GM12878 (cell line): ENCODE data around the gene CYSLTR2. TPM values are rescaled to one million over a fixed set of nuclear protein-coding genes. Genes with fewer than 3 reads are reported as not detected.

Experiments
- ATAC-seq: fragments of 200-7000 bp; cut with Tn5 transposase; 3 replicates; pipeline ENCODE4 v1.9.1; 2020; ENCODE audit warnings: mild to moderate bottlenecking, moderate library complexity
- BruUV-seq: library from RNA; stranded (reverse); fragments of 400-500 nt; replicated peaks from 2 replicates; lab custom pipeline; 2021; lab: Mats Ljungman, UMichigan
- CTCF ChIA-PET: fragments of 300-600 bp; sonication (Branson Sonifier 250); formaldehyde crosslinking; extraction: SDS; loops from one replicate; lab custom pipeline; 2021; ENCODE audit warnings: inconsistent platforms; lab: Yijun Ruan, JAX
- POLR2A ChIA-PET: fragments of 350-600 bp; formaldehyde crosslinking; extraction: SDS; loops from one replicate; lab custom pipeline; 2021; ENCODE audit warnings: inconsistent platforms; lab: Charles Lee
- RAD21 ChIA-PET: fragments of 300-600 bp; sonication (Branson Sonifier 250); formaldehyde crosslinking; loops from one replicate; lab custom pipeline; 2023; ENCODE audit warnings: antibody characterized with exemption; ENCODE audit not compliant: unreplicated experiment; lab: Charles Lee
- SMC1A ChIA-PET: fragments of 300-600 bp; sonication (Branson Sonifier 250); formaldehyde crosslinking; loops from one replicate; lab custom pipeline; 2023; ENCODE audit not compliant: unreplicated experiment, uncharacterized antibody; lab: Charles Lee
- DNase-seq: peaks from one replicate; pipeline ENCODE4 v3.0.0-alpha.2; 2011; ENCODE audit warnings: low read depth, low spot score
- FAIRE-seq: peaks from 3 replicates; lab custom pipeline; 2011; peaks lifted over from hg19 to GRCh38; lab: Jason Lieb, UNC
- H2AFZ ChIP-seq: 2 replicates; pipeline ENCODE4 v1.6.0; 2011; ENCODE audit warnings: low read depth, low read length, control low read depth; ENCODE audit not compliant: control insufficient read depth
- H3K27ac ChIP-seq: 2 replicates; pipeline ENCODE4 v1.5.1; 2011; ENCODE audit warnings: control low read depth; ENCODE audit not compliant: control insufficient read depth, insufficient read depth
- H3K27me3 ChIP-seq, 2 experiments: replicated peaks in 1 of 2; 2 replicates each; pipeline versions ENCODE4 v1.6.0 to v1.6.1; 2011; ENCODE audit warnings: low read length in 1 of 2; ENCODE audit not compliant: control insufficient read depth in 2 of 2, insufficient read depth in 2 of 2
- H3K36me3 ChIP-seq, 2 experiments: 2 replicates each; pipeline ENCODE4 v1.5.1; 2011; ENCODE audit warnings: low read length in 1 of 2; ENCODE audit not compliant: control insufficient read depth in 2 of 2, insufficient read depth in 2 of 2
- H3K4me1 ChIP-seq: 2 replicates; pipeline ENCODE4 v1.6.1; 2011; ENCODE audit warnings: mild to moderate bottlenecking, low read length, moderate library complexity, mixed read lengths; ENCODE audit not compliant: control insufficient read depth, insufficient read depth
- H3K4me2 ChIP-seq: 2 replicates; pipeline ENCODE4 v1.6.0; 2011; ENCODE audit warnings: control low read depth; ENCODE audit not compliant: control insufficient read depth, insufficient read depth
- H3K4me3 ChIP-seq: fragments of 200-600 bp; sonication (generic); 2 replicates; pipeline ENCODE4 v1.5.1; 2016
- H3K79me2 ChIP-seq: 2 replicates; pipeline ENCODE4 v1.6.0; 2011; ENCODE audit warnings: low read length; ENCODE audit not compliant: control insufficient read depth, insufficient read depth
- H3K9ac ChIP-seq: 2 replicates; pipeline ENCODE4 v1.8.0; 2011; ENCODE audit warnings: low read length, control low read depth, mixed read lengths; ENCODE audit not compliant: control insufficient read depth, insufficient read depth
- H3K9me3 ChIP-seq: replicated peaks from 3 replicates; pipeline ENCODE4 v1.5.1; 2011; ENCODE audit warnings: mild to moderate bottlenecking, low read length; ENCODE audit not compliant: control insufficient read depth, insufficient read depth
- H4K20me1 ChIP-seq: 2 replicates; pipeline ENCODE4 v1.6.0; 2011; ENCODE audit not compliant: control insufficient read depth, insufficient read depth
- CEBPB ChIP-seq, 2 experiments: fragments of 150-350 bp in 1 of 2; IDR thresholded peaks; 2 replicates each; pipeline ENCODE4 v1.6.1; 2012 to 2014; ENCODE audit warnings: low read depth in 2 of 2, low read length in 2 of 2, borderline replicate concordance in 1 of 2, inconsistent platforms in 1 of 2
- EGR1 ChIP-seq, 2 experiments: IDR thresholded peaks; 1 replicate in 1 of 2; 2 replicates in 1 of 2; pipeline ENCODE4 v1.6.1; 2011 to 2012; ENCODE audit warnings: low read depth in 2 of 2, low read length in 2 of 2, borderline replicate concordance in 1 of 2, mild to moderate bottlenecking in 1 of 2, moderate library complexity in 1 of 2
- ESRRA ChIP-seq: IDR thresholded peaks from 2 replicates; pipeline ENCODE4 v1.6.1; 2012; ENCODE audit warnings: mild to moderate bottlenecking, low read length, improper control_type of control experiment
- FOXM1 ChIP-seq: IDR thresholded peaks from 2 replicates; pipeline ENCODE4 v1.6.1; 2012; ENCODE audit warnings: low read depth, mild to moderate bottlenecking, inconsistent platforms, low read length, moderate library complexity
- IRF3 ChIP-seq: fragments of 450-650 bp; IDR thresholded peaks from 2 replicates; pipeline ENCODE4 v1.6.1; 2014; ENCODE audit warnings: mild to moderate bottlenecking
- JUND ChIP-seq: IDR thresholded peaks from 2 replicates; pipeline ENCODE4 v1.6.1; 2012; ENCODE audit warnings: low read depth, mild to moderate bottlenecking, low read length, improper control_type of control experiment, moderate library complexity
- RAD21 ChIP-seq: IDR thresholded peaks from 2 replicates; pipeline ENCODE4 v1.6.1; 2011; ENCODE audit warnings: mild to moderate bottlenecking, low read depth, low read length, moderate library complexity; ENCODE audit not compliant: insufficient read depth
- SIX5 ChIP-seq: IDR thresholded peaks from 2 replicates; pipeline ENCODE4 v1.6.1; 2011; ENCODE audit warnings: mild to moderate bottlenecking, low read depth, low read length, moderate library complexity; ENCODE audit not compliant: severe bottlenecking
- SMARCA5 ChIP-seq: fragments of 450-650 bp; IDR thresholded peaks from 2 replicates; pipeline ENCODE4 v1.6.1; 2017; ENCODE audit warnings: mild to moderate bottlenecking
- SPI1 ChIP-seq: IDR thresholded peaks from 2 replicates; pipeline ENCODE4 v1.6.1; 2011; ENCODE audit warnings: low read depth, mild to moderate bottlenecking, low read length, moderate library complexity, borderline replicate concordance; ENCODE audit not compliant: insufficient read depth
- TAF1 ChIP-seq: IDR thresholded peaks from 2 replicates; pipeline ENCODE4 v1.6.1; 2011; ENCODE audit warnings: mild to moderate bottlenecking, low read depth, low read length, borderline replicate concordance
- ZNF217 ChIP-seq: fragments of 450-650 bp; IDR thresholded peaks from 2 replicates; pipeline ENCODE4 v1.6.1; 2017; ENCODE audit warnings: antibody characterized with exemption, mild to moderate bottlenecking
- WGBS: methylation state at CpG from one replicate; pipeline ENCODE4 v1.1.6; 2016; ENCODE audit warnings: low lambda C conversion rate; ENCODE audit not compliant: insufficient replicate concordance, insufficient coverage; ENCODE audit errors: missing lambda C conversion rate; 5-methylcytosine and 5-hydroxymethylcytosine counted together
- in situ Hi-C: fragments of 300-500 bp; cut with MboI; formaldehyde crosslinking; loops from 9 replicates; pipeline ENCODE4 v1.14.3; 2018; ENCODE audit warnings: mixed read lengths
- intact Hi-C: fragments of 100-400 bp; cut with micrococcal nuclease; formaldehyde crosslinking; loops from one replicate; pipeline ENCODE4 v1.14.2; 2022; ENCODE audit not compliant: unreplicated experiment
- polyA plus RNA-seq, 11 experiments: library from polyadenylated mRNA; depleted of rRNA in 4 of 11; unstranded in 6 of 11; stranded (reverse) in 5 of 11; fragments of >200 nt; fragmentation: Nextera tagmentation in 4 of 11; fragmentation: Illumina TruSeq in 1 of 11; extraction: Ambion mirVana in 4 of 11; extraction: Trizol in 1 of 11; gene quantifications; 1 replicate in 1 of 11; 2 replicates in 10 of 11; pipeline versions ENCODE4 v1.2.1 to v1.2.3, GENCODE V29; 2011 to 2016; ENCODE audit warnings: inconsistent platforms in 2 of 11, missing spikeins in 2 of 11, low read depth in 1 of 11
- total RNA-seq, 4 experiments: library from RNA; depleted of rRNA in 3 of 4; stranded (reverse); fragments of >200 nt in 3 of 4; fragmentation: Illumina TruSeq in 1 of 4; extraction: Trizol in 1 of 4; gene quantifications; 2 replicates each; pipeline versions ENCODE4 v1.2.1 to v1.2.3, GENCODE V29; 2013 to 2021
- TF ChIP-seq, protein P1 (sequence below): IDR thresholded peaks from 2 replicates; pipeline ENCODE4 v1.6.1; 2011; ENCODE audit warnings: mild to moderate bottlenecking, low read depth, low read length, moderate library complexity; ENCODE audit not compliant: insufficient replicate concordance
- TF ChIP-seq, protein P2 (sequence below): IDR thresholded peaks from 2 replicates; pipeline ENCODE4 v1.6.1; 2012; ENCODE audit warnings: low read depth, low read length, improper control_type of control experiment

The CYSLTR2 gene
- total and polyA plus RNA-seq, 10 of the 15 experiments (the other 5 are each of a cell fraction or from before 2014, with no cell fraction given): 0.02 to 0.08 (median 0.03) TPM; not detected in 5

DNA sequence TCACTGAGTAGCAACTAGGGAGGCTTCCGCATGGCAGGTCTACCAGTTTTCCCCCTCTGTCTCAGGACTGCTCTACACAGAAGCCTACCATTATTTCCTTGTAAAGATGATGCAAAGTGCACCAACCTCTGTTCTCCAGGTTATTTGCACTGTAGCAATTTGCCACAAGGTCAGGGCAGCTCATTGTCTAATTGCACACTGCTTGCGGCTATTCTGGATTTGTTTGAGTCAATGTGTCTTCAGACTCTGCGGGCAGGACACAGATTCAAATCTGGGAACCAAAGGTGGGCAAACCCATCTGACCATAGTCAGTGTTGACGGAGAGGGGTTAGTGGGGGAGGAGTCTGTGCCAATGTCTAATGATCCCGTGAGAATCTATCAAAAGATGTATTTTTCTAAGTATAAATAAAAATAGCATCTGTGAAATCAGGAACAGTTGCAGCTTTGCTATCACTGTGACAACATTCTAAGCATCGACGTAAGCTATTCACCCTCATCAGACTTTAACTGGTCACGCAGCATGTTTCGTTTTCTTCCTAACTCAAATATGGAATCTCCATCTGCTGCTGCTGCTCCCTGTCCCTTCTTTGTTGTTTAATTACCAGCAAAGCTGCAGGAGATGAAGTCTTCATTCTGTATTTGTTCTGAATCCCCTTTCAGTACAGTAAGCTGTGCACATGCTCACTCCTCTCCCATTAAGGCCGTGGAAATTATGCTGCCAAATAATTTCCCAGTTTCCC, 26.4 kb downstream of the CYSLTR2 start:
- H3K4me1 ChIP-seq: no peaks in the 10 kb centered on the region
- WGBS: 67% methylated on average over 10 of the region's 10 CpGs
- no peak overlapping the region for H3K4me3 ChIP-seq
- ChIA-PET POLR2A (no interaction called here), SMC1A (no interaction called here), RAD21 (no interaction called here), CTCF (no interaction called here)
- BruUV-seq: no TSS peak
- H3K4me2 ChIP-seq: no peak overlapping the region
- no peaks in the 10 kb centered on the region for H3K36me3 ChIP-seq
- TF ChIP-seq SMARCA5 (no peak), CEBPB (IDR thresholded peaks at IDR 0.05; ENCODE audit: borderline replicate concordance in 1 of 2, low read depth in 2 of 2, low read length in 2 of 2) (no peak), EGR1 (IDR thresholded peaks at IDR 0.05; ENCODE audit: borderline replicate concordance in 1 of 2, low read depth in 2 of 2, low read length in 2 of 2) (no peak), RAD21 (no peak), JUND (no peak), ZNF217 (no peak), TAF1 (no peak), IRF3 (no peak), SIX5 (no peak), FOXM1 (no peak), SPI1 (no peak), ESRRA (no peak)
- TF ChIP-seq, protein P1, sequence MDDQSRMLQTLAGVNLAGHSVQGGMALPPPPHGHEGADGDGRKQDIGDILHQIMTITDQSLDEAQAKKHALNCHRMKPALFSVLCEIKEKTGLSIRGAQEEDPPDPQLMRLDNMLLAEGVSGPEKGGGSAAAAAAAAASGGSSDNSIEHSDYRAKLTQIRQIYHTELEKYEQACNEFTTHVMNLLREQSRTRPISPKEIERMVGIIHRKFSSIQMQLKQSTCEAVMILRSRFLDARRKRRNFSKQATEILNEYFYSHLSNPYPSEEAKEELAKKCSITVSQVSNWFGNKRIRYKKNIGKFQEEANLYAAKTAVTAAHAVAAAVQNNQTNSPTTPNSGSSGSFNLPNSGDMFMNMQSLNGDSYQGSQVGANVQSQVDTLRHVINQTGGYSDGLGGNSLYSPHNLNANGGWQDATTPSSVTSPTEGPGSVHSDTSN: no peak
- TF ChIP-seq, protein P2, sequence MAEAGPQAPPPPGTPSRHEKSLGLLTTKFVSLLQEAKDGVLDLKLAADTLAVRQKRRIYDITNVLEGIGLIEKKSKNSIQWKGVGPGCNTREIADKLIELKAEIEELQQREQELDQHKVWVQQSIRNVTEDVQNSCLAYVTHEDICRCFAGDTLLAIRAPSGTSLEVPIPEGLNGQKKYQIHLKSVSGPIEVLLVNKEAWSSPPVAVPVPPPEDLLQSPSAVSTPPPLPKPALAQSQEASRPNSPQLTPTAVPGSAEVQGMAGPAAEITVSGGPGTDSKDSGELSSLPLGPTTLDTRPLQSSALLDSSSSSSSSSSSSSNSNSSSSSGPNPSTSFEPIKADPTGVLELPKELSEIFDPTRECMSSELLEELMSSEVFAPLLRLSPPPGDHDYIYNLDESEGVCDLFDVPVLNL: no peak
- no peaks in the 10 kb centered on the region; a peak in 1 of 4 replicates for H3K27me3 ChIP-seq
- H3K79me2 ChIP-seq: no peaks in the 10 kb centered on the region
- DNase-seq (no peak), ATAC-seq (no peak), FAIRE-seq (no peak)
- H4K20me1 ChIP-seq: no peaks in the 10 kb centered on the region
- H3K27ac ChIP-seq: no peak overlapping the region
- no peak overlapping the region for H3K9ac ChIP-seq
- H3K9me3 ChIP-seq: no peaks in the 10 kb centered on the region
- intact Hi-C loops: no loop called here
- in situ Hi-C loops: no loop called here
- H2AFZ ChIP-seq: no peak overlapping the region
